Activated naive CD4-positive, alpha-beta T cell treated with anti-CD3 and anti-CD28 coated beads, Interleukin-2, amount 50 U/mL, for 24 hours (primary cell): ENCODE measurements around the gene SORCS2.
A peak's percentile ranks its signal among the peaks of the same experiment; 100 is the strongest.

Experiments
- H3K27ac Mint-ChIP-seq: one replicate; pipeline ENCODE4 v1.8.0; 2021; ENCODE audit warnings: mild to moderate bottlenecking, mixed read lengths
- H3K27me3 Mint-ChIP-seq: one replicate; pipeline ENCODE4 v1.8.0; 2021; ENCODE audit warnings: mixed read lengths
- H3K36me3 Mint-ChIP-seq: one replicate; pipeline ENCODE4 v1.8.0; 2021; ENCODE audit warnings: mixed read lengths
- H3K4me1 Mint-ChIP-seq: one replicate; pipeline ENCODE4 v1.8.0; 2021; ENCODE audit warnings: mixed read lengths
- H3K4me3 Mint-ChIP-seq: one replicate; pipeline ENCODE4 v1.8.0; 2021; ENCODE audit warnings: mild to moderate bottlenecking, mixed read lengths
- H3K9me3 Mint-ChIP-seq: one replicate; pipeline ENCODE4 v1.8.0; 2021; ENCODE audit warnings: mixed read lengths

Gene SORCS2

DNA sequence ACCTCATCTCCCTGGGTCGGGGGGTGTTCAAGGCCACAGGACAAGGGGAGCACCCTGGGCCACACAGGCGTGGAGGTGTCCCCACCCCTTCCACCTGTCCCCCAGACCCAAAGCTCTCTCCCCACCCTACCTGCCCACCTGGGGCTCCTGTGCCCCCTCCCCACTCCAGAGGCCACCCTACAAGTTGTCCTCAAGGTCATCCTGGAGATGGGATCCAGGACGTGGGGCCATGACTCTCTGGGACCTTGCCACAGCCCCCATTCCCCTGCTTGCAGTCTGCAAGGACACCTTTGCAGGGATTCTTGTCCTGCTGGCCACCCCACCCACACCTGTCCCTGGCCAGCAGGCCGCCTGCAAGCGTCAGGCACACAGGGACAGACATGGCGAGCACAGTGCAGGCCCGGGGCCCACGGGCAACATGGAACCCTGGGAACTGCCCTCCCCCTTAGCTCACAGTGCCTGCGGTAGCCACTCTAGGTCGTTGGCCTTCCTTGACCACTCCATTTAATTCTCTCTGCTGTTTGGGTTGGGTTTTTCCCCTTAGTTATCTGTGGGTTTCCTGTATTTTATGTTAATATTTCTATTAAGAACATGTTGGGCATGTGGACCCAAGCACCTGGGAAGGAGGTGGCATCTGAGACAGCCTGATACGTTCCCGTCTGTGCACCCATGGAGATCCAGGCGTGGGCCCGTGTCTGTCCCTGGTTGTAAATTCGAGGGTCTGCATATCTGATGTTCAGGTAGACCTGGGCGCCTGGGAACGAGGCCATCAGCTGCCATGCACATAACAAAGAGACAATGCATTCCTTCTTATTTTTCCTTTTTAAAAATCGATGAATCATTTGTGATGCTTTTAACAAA lies 549.8 kb downstream of the SORCS2 start:
- H3K36me3 Mint-ChIP-seq = no peaks in the 10 kb centered on the region
- no peak overlapping the region for H3K27ac Mint-ChIP-seq
- no peak overlapping the region for H3K4me3 Mint-ChIP-seq
- no peaks in the 10 kb centered on the region for H3K9me3 Mint-ChIP-seq
- peaks cover 5% of the 10 kb centered on the region for H3K4me1 Mint-ChIP-seq
- H3K27me3 Mint-ChIP-seq = no peaks in the 10 kb centered on the region

DNA sequence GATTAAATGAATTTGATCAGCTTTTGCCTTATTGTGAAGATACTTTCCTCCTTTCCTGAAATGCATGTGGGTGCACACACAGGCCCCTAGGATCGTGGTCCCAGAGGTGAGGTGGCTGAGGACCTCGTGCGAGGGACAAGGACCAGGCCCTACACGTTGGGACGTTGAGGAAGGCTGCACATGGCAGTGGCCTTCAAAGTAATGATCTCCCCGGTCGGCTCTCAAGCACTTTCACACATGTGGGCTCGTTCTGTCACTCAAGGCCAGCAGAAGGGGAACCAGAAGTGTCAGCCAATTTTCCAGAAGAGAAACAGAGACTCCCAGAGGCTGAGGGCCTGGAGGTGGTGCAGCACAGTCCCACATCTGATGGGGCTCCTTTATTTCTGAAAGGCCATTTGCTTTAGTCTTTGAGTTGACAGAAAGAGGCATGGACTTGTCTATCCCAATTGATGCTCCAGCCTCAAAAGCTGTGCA lies 550.5 kb downstream of the SORCS2 start:
- Mint-ChIP-seq H3K36me3 (no peaks in the 10 kb centered on the region), H3K27me3 (no peaks in the 10 kb centered on the region), H3K4me3 (no peak overlapping the region), H3K27ac (no peak overlapping the region), H3K4me1 (peaks cover 5% of the 10 kb centered on the region), H3K9me3 (no peaks in the 10 kb centered on the region)

DNA sequence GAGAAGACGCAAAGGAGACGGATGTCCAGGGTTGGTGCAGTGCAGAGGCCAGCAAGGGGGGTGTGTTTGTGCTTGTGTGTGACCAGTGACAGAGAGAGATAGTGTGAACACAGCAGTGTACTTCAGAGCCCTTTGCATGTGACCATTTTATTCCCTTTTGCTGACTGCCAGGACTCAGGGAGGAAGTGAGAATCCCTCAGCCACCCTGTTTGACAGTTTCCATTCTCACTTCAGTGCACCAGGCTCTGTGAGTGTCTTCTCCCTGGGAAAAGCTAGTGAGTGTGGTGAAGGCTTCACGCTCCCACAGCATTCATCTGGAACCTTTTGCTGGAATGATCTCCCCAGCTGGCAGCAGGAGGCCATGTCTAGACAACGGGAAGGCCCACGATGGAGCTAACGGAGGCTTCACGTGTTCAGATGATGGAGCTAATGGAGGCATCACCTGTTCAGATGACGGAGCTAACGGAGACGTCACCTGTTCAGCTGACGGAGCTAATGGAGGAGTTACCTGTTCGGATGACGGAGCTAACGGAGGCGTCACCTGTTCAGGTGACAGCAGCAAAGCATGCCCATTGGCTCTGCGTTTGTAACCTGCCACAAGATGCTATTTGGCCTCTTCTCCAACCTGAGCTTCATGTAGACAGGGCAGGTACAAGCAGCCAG lies 551.9 kb downstream of the SORCS2 start:
- no peaks in the 10 kb centered on the region for H3K27me3 Mint-ChIP-seq
- H3K27ac Mint-ChIP-seq = peak overlapping the region; percentile 19
- peaks cover 16% of the 10 kb centered on the region for H3K4me1 Mint-ChIP-seq
- H3K36me3 Mint-ChIP-seq = no peaks in the 10 kb centered on the region
- H3K4me3 Mint-ChIP-seq = no peak overlapping the region
- H3K9me3 Mint-ChIP-seq = no peaks in the 10 kb centered on the region

DNA sequence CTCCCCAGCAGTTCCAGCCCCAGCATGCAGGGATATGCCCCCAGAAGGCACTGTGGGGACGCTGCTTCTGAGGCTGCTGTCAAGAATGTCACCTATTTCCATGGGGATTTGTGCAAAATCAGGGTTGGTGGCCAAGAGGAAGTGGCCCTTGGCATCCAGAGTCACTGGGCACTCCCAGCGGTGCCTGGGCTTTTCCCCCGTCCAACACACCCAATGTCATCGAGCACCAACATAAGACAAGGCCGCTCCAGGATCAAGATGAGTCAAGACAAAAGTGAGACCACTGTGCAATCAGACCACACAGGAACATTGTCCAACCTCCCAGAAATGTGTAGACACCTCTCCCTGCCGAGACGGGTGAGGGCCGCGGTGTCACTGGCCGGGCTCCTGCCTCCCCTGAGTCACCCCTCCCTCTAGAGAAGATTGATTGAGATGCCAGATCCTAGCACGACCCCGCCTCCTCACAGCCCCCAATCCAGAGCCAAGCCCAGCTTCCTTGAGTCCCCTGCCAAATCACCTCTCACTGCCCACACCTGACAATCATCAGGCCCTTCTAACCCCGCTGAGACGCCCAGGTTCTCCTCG lies 553.1 kb downstream of the SORCS2 start:
- Mint-ChIP-seq H3K4me3 (no peak overlapping the region), H3K9me3 (no peaks in the 10 kb centered on the region), H3K36me3 (no peaks in the 10 kb centered on the region), H3K27ac (no peak overlapping the region), H3K27me3 (no peaks in the 10 kb centered on the region), H3K4me1 (peaks cover 27% of the 10 kb centered on the region)

DNA sequence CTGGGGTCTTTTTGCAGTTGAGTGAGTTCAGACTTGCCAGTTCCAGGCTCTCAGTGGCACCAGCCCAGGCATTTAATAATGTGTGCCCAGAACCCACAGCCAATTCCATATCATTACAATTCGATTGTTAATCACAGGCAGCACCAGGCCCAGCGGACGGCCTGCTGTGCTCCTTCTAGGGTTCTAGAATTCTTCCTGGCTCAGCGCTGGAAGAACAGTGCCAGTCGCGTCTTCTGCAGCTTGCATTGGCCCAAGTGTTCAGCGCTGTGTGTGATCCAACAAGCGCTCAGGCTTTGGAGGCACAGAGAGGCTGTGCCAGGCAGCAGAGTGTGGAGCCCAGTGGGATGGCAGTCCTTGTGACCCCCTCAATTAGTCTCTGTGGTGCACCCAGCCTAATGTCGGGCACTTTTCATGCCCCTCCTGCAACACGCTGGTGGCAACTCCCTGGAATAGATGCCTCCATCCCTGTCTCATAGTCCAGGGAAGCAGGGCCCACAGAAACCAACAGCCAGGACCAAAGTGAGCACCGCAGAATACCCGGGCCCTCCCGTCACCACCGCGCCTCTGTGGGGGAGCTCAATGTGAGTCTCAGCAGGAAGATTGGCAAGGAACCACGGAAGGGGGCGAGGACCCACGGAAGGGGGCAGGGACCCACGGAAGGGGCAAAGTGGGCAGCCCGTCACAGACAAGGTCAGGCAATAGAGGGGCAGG lies 554.2 kb downstream of the SORCS2 start:
- H3K36me3 Mint-ChIP-seq = no peaks in the 10 kb centered on the region
- no peak overlapping the region for H3K4me3 Mint-ChIP-seq
- no peaks in the 10 kb centered on the region for H3K9me3 Mint-ChIP-seq
- no peak overlapping the region for H3K27ac Mint-ChIP-seq
- H3K4me1 Mint-ChIP-seq = peaks cover 37% of the 10 kb centered on the region
- H3K27me3 Mint-ChIP-seq = no peaks in the 10 kb centered on the region

DNA sequence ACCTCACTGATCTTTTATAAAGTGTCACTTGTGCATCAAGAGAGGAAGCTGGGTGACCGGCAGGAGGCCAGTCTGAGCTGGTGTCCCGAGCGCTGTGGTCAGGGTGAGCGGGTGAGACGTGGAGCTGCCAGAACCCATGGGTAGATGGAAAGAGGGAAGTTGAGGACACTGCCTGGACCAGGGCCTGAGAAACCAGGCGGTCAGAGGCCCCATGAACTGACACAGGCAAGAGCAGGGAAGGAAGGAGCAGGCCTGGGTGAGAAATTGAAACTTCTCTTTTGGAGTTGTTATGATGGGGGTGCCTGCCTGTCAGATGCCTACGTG lies 554.7 kb downstream of the SORCS2 start:
- no peaks in the 10 kb centered on the region for H3K36me3 Mint-ChIP-seq
- peaks cover 37% of the 10 kb centered on the region for H3K4me1 Mint-ChIP-seq
- H3K27ac Mint-ChIP-seq = no peak overlapping the region
- no peak overlapping the region for H3K4me3 Mint-ChIP-seq
- H3K27me3 Mint-ChIP-seq = no peaks in the 10 kb centered on the region
- no peaks in the 10 kb centered on the region for H3K9me3 Mint-ChIP-seq

DNA sequence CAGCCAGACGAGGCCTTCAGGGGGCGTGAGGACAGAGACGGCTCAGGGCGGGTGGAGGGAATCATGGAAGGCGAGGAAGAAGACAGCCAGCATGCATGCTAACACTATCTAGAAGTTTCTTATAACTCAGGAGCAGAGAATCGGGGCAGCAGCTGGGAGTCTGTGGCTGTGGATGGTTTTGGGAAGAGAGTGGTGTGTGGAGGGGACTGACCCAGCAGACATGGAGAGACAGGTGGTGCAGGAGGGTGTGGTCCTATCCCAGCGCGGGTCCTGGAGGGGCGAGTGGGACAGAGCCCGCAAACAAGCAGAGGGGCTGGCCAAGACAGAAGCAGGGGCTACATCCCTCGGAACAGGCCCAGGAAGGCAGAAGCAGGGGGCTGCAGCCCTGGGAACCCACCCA lies 555.2 kb downstream of the SORCS2 start:
- no peaks in the 10 kb centered on the region for H3K36me3 Mint-ChIP-seq
- H3K27me3 Mint-ChIP-seq = no peaks in the 10 kb centered on the region
- no peak overlapping the region for H3K4me3 Mint-ChIP-seq
- peaks cover 37% of the 10 kb centered on the region for H3K4me1 Mint-ChIP-seq
- H3K9me3 Mint-ChIP-seq = no peaks in the 10 kb centered on the region
- H3K27ac Mint-ChIP-seq = no peak overlapping the region

DNA sequence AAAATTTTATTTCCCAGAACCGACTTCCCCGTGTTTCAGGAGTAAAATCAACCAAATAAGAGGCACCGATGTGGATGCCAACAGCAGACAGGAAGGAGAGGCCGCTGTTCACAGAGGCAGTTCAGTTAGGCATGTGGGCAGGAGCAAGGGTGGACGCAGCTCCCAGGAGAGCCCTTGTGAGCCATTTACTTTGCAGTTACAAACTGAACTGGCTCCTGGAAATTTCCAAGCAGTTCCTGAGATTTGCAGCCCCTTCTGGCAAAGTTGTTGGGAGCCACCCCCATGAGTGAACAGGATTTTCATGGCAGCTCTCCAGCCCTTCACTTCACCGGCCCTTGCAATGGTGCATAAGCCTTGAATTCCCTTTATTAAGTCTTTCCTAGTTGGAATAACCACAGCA lies 558.2 kb downstream of the SORCS2 start:
- Mint-ChIP-seq H3K27ac (peak overlapping the region; percentile 5), H3K4me3 (no peak overlapping the region), H3K27me3 (no peaks in the 10 kb centered on the region), H3K36me3 (no peaks in the 10 kb centered on the region), H3K4me1 (peaks cover 32% of the 10 kb centered on the region), H3K9me3 (no peaks in the 10 kb centered on the region)

DNA sequence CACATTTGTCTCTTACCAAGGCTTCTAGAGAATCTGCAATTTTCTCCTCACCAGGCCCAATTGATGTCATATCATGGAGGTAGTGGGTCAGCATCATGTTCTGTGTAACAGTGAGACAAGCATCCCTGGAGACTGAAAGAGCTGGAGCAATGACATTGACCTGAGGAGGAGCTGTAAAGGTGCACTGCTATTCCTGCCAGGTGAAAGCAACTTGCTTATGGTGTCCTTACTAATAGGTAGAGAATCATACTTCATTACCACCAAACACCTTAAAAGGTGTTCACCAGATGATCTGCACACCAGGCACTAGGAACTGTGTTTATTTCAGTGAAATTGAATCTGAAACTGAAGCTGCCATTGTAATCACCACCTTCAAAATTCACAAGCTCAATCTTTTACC lies 558.6 kb downstream of the SORCS2 start:
- no peak overlapping the region for H3K27ac Mint-ChIP-seq

DNA sequence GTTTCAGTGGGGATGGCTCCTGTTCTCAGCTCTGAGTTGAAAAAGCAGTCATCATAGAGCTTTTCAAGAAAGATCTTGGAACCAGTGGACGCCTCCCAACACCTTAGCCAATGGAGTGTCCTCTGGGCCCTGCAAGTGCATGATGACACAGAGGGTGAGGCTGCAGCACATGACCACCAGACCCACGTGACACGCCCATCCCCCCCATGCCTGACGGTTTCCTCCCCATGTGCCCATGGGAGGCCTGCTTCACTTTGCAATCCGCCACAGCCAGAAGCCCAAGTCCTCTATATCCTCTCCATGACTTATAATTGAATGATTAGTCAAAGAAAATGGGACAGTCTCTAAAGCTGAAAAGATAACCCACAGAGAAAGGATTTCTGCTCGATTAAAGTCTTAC lies 560.3 kb downstream of the SORCS2 start:
- H3K4me1 Mint-ChIP-seq = peaks cover 37% of the 10 kb centered on the region
- no peak overlapping the region for H3K27ac Mint-ChIP-seq
- H3K4me3 Mint-ChIP-seq = no peak overlapping the region
- H3K9me3 Mint-ChIP-seq = no peaks in the 10 kb centered on the region
- H3K27me3 Mint-ChIP-seq = no peaks in the 10 kb centered on the region
- H3K36me3 Mint-ChIP-seq = no peaks in the 10 kb centered on the region

More for the DNA sequence above, 558.6 kb downstream of the SORCS2 start:
- peaks cover 32% of the 10 kb centered on the region for H3K4me1 Mint-ChIP-seq
- no peak overlapping the region for H3K4me3 Mint-ChIP-seq
- H3K9me3 Mint-ChIP-seq = no peaks in the 10 kb centered on the region
- no peaks in the 10 kb centered on the region for H3K27me3 Mint-ChIP-seq
- no peaks in the 10 kb centered on the region for H3K36me3 Mint-ChIP-seq

DNA sequence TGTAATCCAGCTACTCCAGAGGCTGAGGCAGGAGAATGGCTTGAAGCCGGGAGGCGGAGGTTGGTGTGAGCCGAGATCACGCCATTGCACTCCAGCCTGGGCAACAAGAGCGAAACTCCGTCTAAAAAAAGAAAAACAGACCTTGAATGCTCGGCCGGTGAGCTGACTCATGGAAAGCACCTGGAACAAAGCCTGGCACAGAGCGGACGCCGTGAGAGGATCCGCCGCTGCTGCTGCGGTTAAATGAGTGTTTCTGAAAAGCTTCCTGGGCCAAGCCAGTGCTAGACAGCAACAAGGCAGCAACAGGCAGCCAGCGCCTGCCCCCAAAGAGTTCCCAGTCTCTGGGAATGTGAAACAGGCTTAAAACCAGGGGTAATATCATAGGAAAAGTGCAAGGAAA lies 560.9 kb downstream of the SORCS2 start:
- H3K9me3 Mint-ChIP-seq = no peaks in the 10 kb centered on the region
- no peak overlapping the region for H3K4me3 Mint-ChIP-seq
- peaks cover 42% of the 10 kb centered on the region for H3K4me1 Mint-ChIP-seq
- H3K36me3 Mint-ChIP-seq = no peaks in the 10 kb centered on the region
- no peaks in the 10 kb centered on the region for H3K27me3 Mint-ChIP-seq
- no peak overlapping the region for H3K27ac Mint-ChIP-seq

DNA sequence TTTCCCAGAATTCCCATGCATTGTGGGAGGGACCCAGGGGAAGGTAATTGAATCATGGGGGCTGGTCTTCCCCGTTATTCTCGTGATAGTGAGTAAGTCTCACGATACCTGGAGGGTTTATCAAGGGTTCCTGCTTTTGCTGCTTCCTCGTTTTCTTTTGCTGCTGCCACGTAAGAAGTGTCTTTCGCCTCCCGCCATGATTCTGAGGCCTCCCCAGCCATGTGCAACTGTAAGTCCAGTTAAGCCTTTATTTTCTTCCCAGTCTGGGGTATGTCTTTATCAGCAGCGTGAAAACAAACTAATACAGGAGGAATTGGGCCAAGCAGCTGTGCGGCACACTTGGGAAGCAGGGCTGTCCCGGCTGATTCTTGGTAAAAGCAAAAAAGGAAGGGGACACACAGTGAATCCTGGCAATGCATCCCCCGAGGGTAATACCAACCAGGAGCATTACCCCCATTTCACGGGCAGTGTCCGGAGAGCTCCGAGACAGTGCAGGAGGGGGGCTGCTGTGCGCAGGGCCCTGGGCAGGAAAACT lies 561.7 kb downstream of the SORCS2 start:
- no peaks in the 10 kb centered on the region for H3K9me3 Mint-ChIP-seq
- H3K4me1 Mint-ChIP-seq = peaks cover 40% of the 10 kb centered on the region
- no peaks in the 10 kb centered on the region for H3K27me3 Mint-ChIP-seq
- H3K36me3 Mint-ChIP-seq = no peaks in the 10 kb centered on the region
- no peak overlapping the region for H3K4me3 Mint-ChIP-seq
- no peak overlapping the region for H3K27ac Mint-ChIP-seq

DNA sequence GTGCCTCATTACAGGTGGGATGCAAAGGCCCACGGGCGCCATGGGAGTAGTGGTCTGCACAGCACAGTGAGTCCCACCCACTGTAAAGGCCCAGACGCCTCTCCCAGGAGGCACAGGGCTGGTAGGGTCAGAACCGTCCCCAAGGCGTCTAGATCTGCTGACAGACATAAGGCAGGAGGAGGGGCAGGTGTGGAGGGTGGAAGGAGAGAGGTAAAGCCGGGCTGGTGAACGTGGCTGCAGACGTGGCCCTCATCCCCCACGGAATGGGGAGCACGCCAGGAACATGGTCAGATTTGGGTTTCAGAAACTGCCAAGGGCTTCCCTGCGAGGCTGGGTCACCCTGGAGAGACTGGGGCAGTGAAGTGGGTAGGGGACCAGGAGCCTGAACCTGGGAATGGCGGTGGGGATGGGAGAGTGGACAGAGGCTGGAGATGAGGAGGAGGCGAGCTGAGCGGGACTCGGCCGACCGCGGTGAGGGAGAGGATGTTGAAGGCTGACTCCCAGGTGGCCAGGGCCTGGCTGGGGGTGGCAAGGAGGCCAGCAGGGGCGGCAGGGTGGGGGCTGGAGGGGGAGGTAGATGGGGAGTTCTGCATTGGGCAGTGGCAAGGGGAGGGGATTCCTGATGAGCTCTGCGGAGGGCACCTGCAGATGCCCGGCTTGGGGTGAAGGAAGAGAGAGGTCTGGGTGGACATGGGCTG lies 562.4 kb downstream of the SORCS2 start:
- Mint-ChIP-seq H3K4me3 (no peak overlapping the region), H3K27ac (no peak overlapping the region), H3K4me1 (peaks cover 40% of the 10 kb centered on the region), H3K27me3 (no peaks in the 10 kb centered on the region), H3K36me3 (no peaks in the 10 kb centered on the region), H3K9me3 (no peaks in the 10 kb centered on the region)

DNA sequence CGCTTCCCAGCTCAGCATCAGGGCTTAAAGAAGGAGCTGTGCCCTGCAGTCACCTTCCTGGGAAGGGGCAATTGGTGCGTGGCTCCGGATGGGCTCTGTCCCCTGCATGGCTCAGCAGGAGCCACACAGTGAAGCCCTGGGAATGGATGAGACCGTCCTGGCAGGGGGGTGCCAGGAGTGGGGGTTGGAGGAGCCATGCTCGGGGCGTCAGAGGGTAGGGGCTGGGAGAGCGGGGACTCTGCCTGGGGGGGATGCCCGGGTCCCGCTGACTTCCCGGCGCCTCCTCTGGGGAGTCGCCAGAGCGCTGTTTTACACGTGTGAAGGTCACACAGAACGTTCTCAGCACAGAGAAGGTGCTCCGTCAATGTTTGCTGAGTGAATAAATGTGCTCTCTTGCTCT lies 563.2 kb downstream of the SORCS2 start:
- H3K4me1 Mint-ChIP-seq = peaks cover 39% of the 10 kb centered on the region
- H3K27ac Mint-ChIP-seq = no peak overlapping the region
- no peak overlapping the region for H3K4me3 Mint-ChIP-seq
- H3K36me3 Mint-ChIP-seq = no peaks in the 10 kb centered on the region
- H3K9me3 Mint-ChIP-seq = no peaks in the 10 kb centered on the region
- no peaks in the 10 kb centered on the region for H3K27me3 Mint-ChIP-seq

DNA sequence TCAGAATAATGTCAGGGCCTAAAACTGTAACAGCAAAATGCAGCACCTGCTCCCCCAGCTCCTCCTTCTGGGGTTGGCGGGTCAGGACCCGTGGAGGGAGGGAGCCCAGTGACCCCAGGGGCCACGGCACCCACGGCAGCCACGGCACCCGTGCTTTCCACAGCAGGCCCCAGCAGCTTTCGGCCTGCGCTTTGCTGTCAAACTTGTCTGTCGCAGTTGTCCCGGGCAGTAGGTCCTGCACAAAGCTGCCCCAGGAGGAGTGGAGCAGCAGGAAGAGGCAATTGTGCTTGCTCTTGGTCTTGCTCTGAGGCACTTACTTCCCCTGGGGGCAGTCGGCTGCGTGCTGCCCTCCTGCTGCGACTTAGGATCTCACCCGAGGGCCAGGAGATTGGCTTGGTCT lies 563.7 kb downstream of the SORCS2 start:
- H3K9me3 Mint-ChIP-seq = no peaks in the 10 kb centered on the region
- no peak overlapping the region for H3K4me3 Mint-ChIP-seq
- no peak overlapping the region for H3K27ac Mint-ChIP-seq
- peaks cover 35% of the 10 kb centered on the region for H3K4me1 Mint-ChIP-seq
- H3K27me3 Mint-ChIP-seq = no peaks in the 10 kb centered on the region
- no peaks in the 10 kb centered on the region for H3K36me3 Mint-ChIP-seq
